ENCODE data around the gene GANC.

GRCh38 chr15:42374810-42375209 is 101.8 kb downstream of the GANC start:
- TF ChIP-seq CTCF (IDR thresholded peaks at IDR 0.05) (no peak), POLR2A (IDR thresholded peaks at IDR 0.05) (no peak)
